Keratinocyte (primary cell): ENCODE measurements around the gene NDOR1. TPM values are rescaled to one million over a fixed set of nuclear protein-coding genes. Genes with fewer than 3 reads are reported as not detected.

Experiments used
- DNase-seq: peaks from one replicate; pipeline ENCODE4 v3.0.0-alpha.2; 2011; ENCODE audit warnings: low read depth, missing footprints, low spot score
- FAIRE-seq: peaks from 2 replicates; lab custom pipeline; 2011; peaks lifted over from hg19 to GRCh38; lab: Jason Lieb, UNC
- H2AFZ ChIP-seq: 2 replicates; pipeline ENCODE4 v1.6.0; 2012; ENCODE audit warnings: low read length, control low read depth, inconsistent platforms; ENCODE audit not compliant: control insufficient read depth
- H3K27ac ChIP-seq: 2 replicates; pipeline ENCODE4 v1.5.1; 2011; ENCODE audit warnings: low read length; ENCODE audit not compliant: control insufficient read depth, insufficient read depth
- H3K27me3 ChIP-seq: 3 replicates; pipeline ENCODE4 v1.6.0; 2011; ENCODE audit warnings: low read length; ENCODE audit not compliant: control insufficient read depth, insufficient read depth; ENCODE audit errors: extremely low read depth
- H3K36me3 ChIP-seq, 2 experiments: 2 replicates in 1 of 2; 3 replicates in 1 of 2; pipeline ENCODE4 v1.5.1; 2011; ENCODE audit warnings: low read length in 2 of 2, mild to moderate bottlenecking in 1 of 2; ENCODE audit not compliant: control insufficient read depth in 2 of 2, insufficient read depth in 2 of 2; ENCODE audit errors: extremely low read depth in 1 of 2
- H3K4me1 ChIP-seq: 3 replicates; pipeline ENCODE4 v1.5.1; 2011; ENCODE audit warnings: low read length; ENCODE audit not compliant: control insufficient read depth, insufficient read depth; ENCODE audit errors: extremely low read depth
- H3K4me2 ChIP-seq: 3 replicates; pipeline ENCODE4 v1.6.0; 2011; ENCODE audit warnings: low read depth, low read length; ENCODE audit not compliant: control insufficient read depth, insufficient read depth; ENCODE audit errors: extremely low read depth
- H3K4me3 ChIP-seq, 3 experiments: fragments of 200-600 bp in 1 of 3; sonication (generic) in 1 of 3; 2 replicates in 2 of 3; 3 replicates in 1 of 3; pipeline ENCODE4 v1.5.1; 2011 to 2016; ENCODE audit warnings: low read length in 3 of 3, mild to moderate bottlenecking in 3 of 3, control low read depth in 2 of 3, inconsistent platforms in 1 of 3, low read depth in 1 of 3, mixed read lengths in 1 of 3, mixed run types in 1 of 3, moderate library complexity in 1 of 3; ENCODE audit not compliant: control insufficient read depth in 2 of 3, insufficient read depth in 2 of 3; ENCODE audit errors: extremely low read depth in 1 of 3
- H3K79me2 ChIP-seq: 2 replicates; pipeline ENCODE4 v1.6.0; 2012; ENCODE audit warnings: low read length; ENCODE audit not compliant: control insufficient read depth, insufficient read depth
- H3K9ac ChIP-seq: 3 replicates; pipeline ENCODE4 v1.6.0; 2011; ENCODE audit warnings: low read length; ENCODE audit not compliant: control insufficient read depth, insufficient read depth; ENCODE audit errors: extremely low read depth
- H3K9me1 ChIP-seq: 3 replicates; pipeline ENCODE4 v1.6.0; 2011; ENCODE audit warnings: low read length; ENCODE audit not compliant: control insufficient read depth, insufficient read depth; ENCODE audit errors: extremely low read depth
- H3K9me3 ChIP-seq: 2 replicates; pipeline ENCODE4 v1.5.1; 2012; ENCODE audit warnings: low read depth, low read length; ENCODE audit not compliant: control insufficient read depth
- H4K20me1 ChIP-seq: 3 replicates; pipeline ENCODE4 v1.6.0; 2011; ENCODE audit warnings: low read length; ENCODE audit not compliant: control insufficient read depth, insufficient read depth; ENCODE audit errors: extremely low read depth
- EZH2 ChIP-seq: IDR thresholded peaks from one replicate; pipeline ENCODE4 v1.6.1; 2012; ENCODE audit warnings: inconsistent platforms, mild to moderate bottlenecking, low read length, moderate library complexity
- dilution Hi-C: fragments of 300-500 bp; cut with MboI; formaldehyde crosslinking; loops from one replicate; pipeline ENCODE4 v1.7.0; 2020; ENCODE audit warnings: low sequenced_read_pairs; ENCODE audit not compliant: extremely low pct_ligation_motif_present
- polyA plus RNA-seq, 5 experiments: library from polyadenylated mRNA; depleted of rRNA in 3 of 5; stranded (reverse) in 3 of 5; stranded (forward) in 1 of 5; unstranded in 1 of 5; fragments of >200 nt; gene quantifications; 1 replicate in 1 of 5; 2 replicates in 3 of 5; 3 replicates in 1 of 5; pipeline versions ENCODE4 v1.2.1 to v1.2.3, GENCODE V29; 2011 to 2012; ENCODE audit warnings: missing spikeins in 2 of 5, low read depth in 1 of 5, low replicate concordance in 1 of 5
- TF ChIP-seq, protein P1 (sequence below), 3 experiments: IDR thresholded peaks in 1 of 3; conservative IDR thresholded peaks in 1 of 3; optimal IDR thresholded peaks in 1 of 3; 2 replicates in 2 of 3; 3 replicates in 1 of 3; pipeline versions ENCODE3 to v1.5.1; 2011; ENCODE audit warnings: low read length in 3 of 3, mild to moderate bottlenecking in 3 of 3, moderate library complexity in 2 of 3, control low read depth in 1 of 3, inconsistent platforms in 1 of 3; ENCODE audit not compliant: insufficient read depth in 2 of 3; ENCODE audit errors: extremely low read depth in 1 of 3

NDOR1 gene
- polyA plus RNA-seq, 1 donor (not counting 4 experiments of a cell fraction or from before 2014, with no cell fraction given), result 3.9 TPM

DNA sequence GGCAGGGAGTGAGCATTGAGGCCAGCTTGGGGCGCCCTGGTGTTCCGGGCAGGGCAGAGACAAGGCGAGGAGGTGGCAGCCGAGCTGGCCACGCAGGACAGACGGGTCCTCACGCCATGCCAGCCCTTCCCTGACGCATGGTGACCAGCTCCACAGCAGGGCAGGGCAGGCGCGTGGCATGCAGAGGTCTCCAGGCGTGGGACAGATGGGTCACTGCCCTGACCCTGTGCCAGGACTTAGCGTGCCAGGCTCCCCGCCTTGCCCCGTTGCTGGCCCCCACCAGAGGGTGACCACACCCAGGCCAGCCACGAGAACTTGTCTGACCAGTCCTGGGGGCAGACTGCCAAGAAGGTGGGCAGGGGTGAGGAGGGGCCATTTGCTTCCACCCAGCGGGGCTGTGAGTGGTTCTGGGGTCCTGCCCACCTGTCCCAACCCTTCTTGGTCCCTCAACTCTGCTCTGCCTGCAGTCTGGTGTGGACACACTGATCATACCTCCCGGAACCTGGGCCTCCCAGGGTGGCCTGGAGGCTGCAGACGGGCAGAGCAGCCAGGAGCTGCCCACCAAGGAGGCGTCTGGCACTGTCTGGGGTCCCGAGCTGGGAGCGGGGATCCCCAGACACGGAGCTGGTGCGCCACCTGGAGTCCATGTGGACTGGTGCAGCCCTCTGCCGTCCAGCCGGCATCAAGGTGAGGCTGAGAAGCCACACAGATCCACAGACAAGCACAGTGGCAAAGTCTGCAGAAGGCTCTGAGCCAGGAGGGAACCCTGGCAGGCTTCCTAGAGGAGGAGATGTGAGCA is 21.8 kb downstream of the NDOR1 start, which contains the start of gene RNF224:
Gene RNF224 (plus strand): TSS at position 449 of the 799 bp plus-strand sequence. CDS start 834 bp downstream, outside the sequence.
- Histone ChIP-seq H4K20me1 (no peaks in the 10 kb centered on the region), H3K9me1 (no peaks in the 10 kb centered on the region), H3K4me1 (peaks cover 40% of the 10 kb centered on the region), H3K4me3 (peak within 1 kb of the TSS in 1 of 3 experiments; percentile 20), H3K27ac (peak within 1 kb of the TSS; percentile 25), H3K36me3 (no peaks in the 10 kb centered on the region), H3K4me2 (peak within 1 kb of the TSS; percentile 69), H3K9ac (peak within 1 kb of the TSS; percentile 41), H3K79me2 (no peaks in the 10 kb centered on the region), H2AFZ (peak within 1 kb of the TSS; percentile 80), H3K9me3 (no peaks in the 10 kb centered on the region), H3K27me3 (peaks cover 3% of the 10 kb centered on the region)
- dilution Hi-C loops, result no loop called here
- TF ChIP-seq, protein P1, sequence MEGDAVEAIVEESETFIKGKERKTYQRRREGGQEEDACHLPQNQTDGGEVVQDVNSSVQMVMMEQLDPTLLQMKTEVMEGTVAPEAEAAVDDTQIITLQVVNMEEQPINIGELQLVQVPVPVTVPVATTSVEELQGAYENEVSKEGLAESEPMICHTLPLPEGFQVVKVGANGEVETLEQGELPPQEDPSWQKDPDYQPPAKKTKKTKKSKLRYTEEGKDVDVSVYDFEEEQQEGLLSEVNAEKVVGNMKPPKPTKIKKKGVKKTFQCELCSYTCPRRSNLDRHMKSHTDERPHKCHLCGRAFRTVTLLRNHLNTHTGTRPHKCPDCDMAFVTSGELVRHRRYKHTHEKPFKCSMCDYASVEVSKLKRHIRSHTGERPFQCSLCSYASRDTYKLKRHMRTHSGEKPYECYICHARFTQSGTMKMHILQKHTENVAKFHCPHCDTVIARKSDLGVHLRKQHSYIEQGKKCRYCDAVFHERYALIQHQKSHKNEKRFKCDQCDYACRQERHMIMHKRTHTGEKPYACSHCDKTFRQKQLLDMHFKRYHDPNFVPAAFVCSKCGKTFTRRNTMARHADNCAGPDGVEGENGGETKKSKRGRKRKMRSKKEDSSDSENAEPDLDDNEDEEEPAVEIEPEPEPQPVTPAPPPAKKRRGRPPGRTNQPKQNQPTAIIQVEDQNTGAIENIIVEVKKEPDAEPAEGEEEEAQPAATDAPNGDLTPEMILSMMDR (optimal IDR thresholded peaks at IDR 0.05 in 1 of 3, IDR thresholded peaks at IDR 0.05 in 1 of 3, conservative IDR thresholded peaks at IDR 0.05 in 1 of 3; ENCODE audit: extremely low read depth in 1 of 3, insufficient read depth in 2 of 3, low read length in 3 of 3), result peak in 2 of 3 experiments; percentile 91 to 94
- no peak for TF ChIP-seq EZH2
- DNase-seq (no peak), FAIRE-seq (peak; percentile 66)

DNA sequence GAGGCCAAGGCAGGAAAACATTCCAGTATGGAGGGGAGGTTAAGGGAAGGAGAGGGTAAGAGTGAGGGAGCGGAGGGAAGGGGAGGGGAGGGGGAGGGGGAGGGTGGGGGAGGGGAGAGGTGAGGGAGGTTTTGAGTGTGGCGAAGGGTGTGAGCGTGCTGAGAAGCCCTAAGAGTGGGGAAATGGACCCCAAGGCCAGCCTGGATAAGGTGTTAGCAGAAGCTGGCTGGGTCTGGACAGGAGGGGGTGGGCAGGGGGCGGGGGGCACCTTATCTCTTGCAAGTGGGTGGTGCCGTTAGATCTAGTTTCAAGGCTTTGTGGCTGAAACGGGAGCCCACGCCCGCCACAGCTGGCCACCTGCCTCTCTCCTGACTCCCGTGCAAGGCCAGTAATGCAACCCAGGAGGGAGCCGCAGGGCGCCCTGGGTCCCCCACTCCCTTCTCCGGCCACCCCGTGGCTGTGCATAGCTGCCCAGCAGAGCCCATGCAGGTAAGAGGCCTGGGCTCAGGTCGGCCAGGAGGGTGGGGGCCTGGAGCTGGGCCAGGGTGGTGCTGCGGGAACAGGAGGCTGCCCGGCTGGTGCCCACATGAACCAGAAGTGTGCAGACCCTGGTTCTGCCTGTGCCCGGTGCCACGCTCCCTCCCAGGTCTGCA is 22.5 kb downstream of the NDOR1 start:
- Histone ChIP-seq H3K9me3 (no peaks in the 10 kb centered on the region), H4K20me1 (no peaks in the 10 kb centered on the region), H3K9ac (no peak overlapping the region), H3K4me1 (peaks cover 35% of the 10 kb centered on the region), H3K36me3 (no peaks in the 10 kb centered on the region), H2AFZ (no peak overlapping the region), H3K9me1 (no peaks in the 10 kb centered on the region), H3K27me3 (peaks cover 6% of the 10 kb centered on the region), H3K79me2 (no peaks in the 10 kb centered on the region), H3K4me3 (no peak overlapping the region), H3K27ac (no peak overlapping the region), H3K4me2 (peak overlapping the region; percentile 69)
- TF ChIP-seq, protein P1 (optimal IDR thresholded peaks at IDR 0.05 in 1 of 3, IDR thresholded peaks at IDR 0.05 in 1 of 3, conservative IDR thresholded peaks at IDR 0.05 in 1 of 3; ENCODE audit: extremely low read depth in 1 of 3, insufficient read depth in 2 of 3, low read length in 3 of 3), result no peak
- TF ChIP-seq EZH2, result no peak
- dilution Hi-C loops, result no loop called here
- FAIRE-seq (no peak), DNase-seq (no peak)
